IPS-NIHi7 (cell line): ENCODE measurements around the gene ACTA1.
"Not testable (repeated sequence)": the region's sequence is repeated elsewhere in the genome, so short reads cannot be mapped to it uniquely, and the experiment has no call there.

Experiments
- DNase-seq: peaks from one replicate; pipeline ENCODE4 v3.0.0; 2012; ENCODE audit warnings: mixed read lengths; ENCODE audit errors: extremely low spot score

ACTA1 gene

GRCh38 chr1:229409616-229410369 lies 24.1 kb downstream of the ACTA1 start:
- DNase-seq: no peak

- DNase-seq: peak; percentile 47
Observed at GRCh38 chr1:229408458-229409037, 25.3 kb downstream of the ACTA1 start.

- DNase-seq: no peak
Observed at GRCh38 chr1:229407206-229408026, 26.5 kb downstream of the ACTA1 start.

GRCh38 chr1:229406798-229407197 lies 27.1 kb downstream of the ACTA1 start:
- peak; percentile 56 for DNase-seq

- DNase-seq: no peak
Observed at GRCh38 chr1:229403573-229403972, 30.3 kb downstream of the ACTA1 start.

GRCh38 chr1:229402993-229403392 lies 30.9 kb downstream of the ACTA1 start:
- DNase-seq: no peak

GRCh38 chr1:229402329-229402728 lies 31.6 kb downstream of the ACTA1 start:
- not testable (repeated sequence) for DNase-seq

GRCh38 chr1:229397762-229398161 lies 36.1 kb downstream of the ACTA1 start:
- no peak for DNase-seq

GRCh38 chr1:229396585-229397206 lies 37.2 kb downstream of the ACTA1 start:
- no peak for DNase-seq

GRCh38 chr1:229394517-229394916 lies 39.4 kb downstream of the ACTA1 start:
- DNase-seq: not testable (repeated sequence)

GRCh38 chr1:229392936-229393335 lies 41.0 kb downstream of the ACTA1 start:
- no peak for DNase-seq

- no peak for DNase-seq
Observed at GRCh38 chr1:229390130-229390529, 43.8 kb downstream of the ACTA1 start.

- no peak for DNase-seq
Observed at GRCh38 chr1:229388897-229389580, 44.9 kb downstream of the ACTA1 start.

GRCh38 chr1:229385853-229386456 lies 47.9 kb downstream of the ACTA1 start:
- DNase-seq: no peak

- DNase-seq: no peak
Observed at GRCh38 chr1:229384822-229385221, 49.1 kb downstream of the ACTA1 start.

GRCh38 chr1:229383961-229384360 lies 49.9 kb downstream of the ACTA1 start:
- no peak for DNase-seq

- no peak for DNase-seq
Observed at GRCh38 chr1:229383188-229383587, 50.7 kb downstream of the ACTA1 start.
